Esophagus squamous epithelium (tissue), 5 donors: ENCODE measurements around the gene RBP3. TPM values are rescaled to one million over a fixed set of nuclear protein-coding genes. Genes with fewer than 3 reads are reported as not detected.

Source experiments
- DNase-seq: peaks from one replicate; lab custom pipeline; 2025; lab: John Stamatoyannopoulos, UW
- H3K27ac ChIP-seq, 4 donors: fragments of 200-600 bp; sonication (generic); one replicate each; pipeline ENCODE4 v1.5.1; 2016 to 2019; ENCODE audit warnings: mild to moderate bottlenecking in 1 of 4
- H3K27me3 ChIP-seq, 4 donors: fragments of 200-600 bp; sonication (generic); 1 replicate in 3 of 4; 2 replicates in 1 of 4; pipeline versions ENCODE4 v1.5.1 to v1.6.0; 2017 to 2021; ENCODE audit warnings: antibody characterized with exemption in 1 of 4
- H3K36me3 ChIP-seq, 3 donors: fragments of 200-600 bp; sonication (generic); one replicate each; pipeline ENCODE4 v1.5.1; 2016 to 2019
- H3K4me1 ChIP-seq, 3 donors: fragments of 200-600 bp; sonication (generic); one replicate each; pipeline ENCODE4 v1.5.1; 2017 to 2019
- H3K4me3 ChIP-seq, 4 donors: fragments of 200-600 bp; sonication (generic); 1 replicate in 3 of 4; 2 replicates in 1 of 4; pipeline ENCODE4 v1.5.1; 2016 to 2019; ENCODE audit warnings: mild to moderate bottlenecking in 2 of 4, moderate library complexity in 1 of 4
- H3K9me3 ChIP-seq, 3 donors: fragments of 200-600 bp; sonication (generic); one replicate each; pipeline ENCODE4 v1.5.1; 2016 to 2019
- POLR2A ChIP-seq, 4 donors: fragments of 450-650 bp; IDR thresholded peaks; one replicate each; pipeline ENCODE4 v1.6.1; 2017; ENCODE audit warnings: antibody characterized with exemption in 4 of 4, mild to moderate bottlenecking in 4 of 4, moderate library complexity in 3 of 4
- WGBS, 2 donors: methylation state at CpG; one replicate each; pipeline ENCODE4 v1.1.5; 2018; 5-methylcytosine and 5-hydroxymethylcytosine counted together
- intact Hi-C: fragments of 100-400 bp; cut with DNase I; formaldehyde crosslinking; loops from one replicate; pipeline ENCODE4 v1.15.0; 2022
- total RNA-seq, 4 donors: library from RNA; depleted of rRNA; stranded (reverse); fragments of >200 nt; gene quantifications; one replicate each; pipeline ENCODE4 v1.1.0, GENCODE V29; 2016
- TF ChIP-seq, protein P1 (sequence below), 6 experiments: fragments of 450-650 bp in 4 of 6; fragments of 200-600 bp in 2 of 6; sonication (generic) in 2 of 6; IDR thresholded peaks; one replicate each; pipeline ENCODE4 v1.5.1; 2016 to 2019; ENCODE audit warnings: antibody characterized with exemption in 6 of 6, mild to moderate bottlenecking in 4 of 6, moderate library complexity in 4 of 6
- donor health status: DM: yes; HTN: yes; CAD: no.

RBP3 gene
- total RNA-seq, 4 donors from 2014 or later, result not detected

GRCh38 chr10:47349941-47350371, 1.8 kb downstream of the RBP3 start:
- Histone ChIP-seq H3K9me3 (no peaks in the 10 kb centered on the region), H3K27me3 (no peaks in the 10 kb centered on the region), H3K36me3 (no peaks in the 10 kb centered on the region), H3K4me1 (no peaks in the 10 kb centered on the region), H3K4me3 (no peak overlapping the region), H3K27ac (no peak overlapping the region)
- WGBS, 2 donors, result 80 to 93% methylated on average over 1 to 24 of the region's 31 CpGs
- TF ChIP-seq POLR2A (IDR thresholded peaks at IDR 0.05), result no peak
- intact Hi-C loops, result no loop called here
- DNase-seq, result no peak

DNA sequence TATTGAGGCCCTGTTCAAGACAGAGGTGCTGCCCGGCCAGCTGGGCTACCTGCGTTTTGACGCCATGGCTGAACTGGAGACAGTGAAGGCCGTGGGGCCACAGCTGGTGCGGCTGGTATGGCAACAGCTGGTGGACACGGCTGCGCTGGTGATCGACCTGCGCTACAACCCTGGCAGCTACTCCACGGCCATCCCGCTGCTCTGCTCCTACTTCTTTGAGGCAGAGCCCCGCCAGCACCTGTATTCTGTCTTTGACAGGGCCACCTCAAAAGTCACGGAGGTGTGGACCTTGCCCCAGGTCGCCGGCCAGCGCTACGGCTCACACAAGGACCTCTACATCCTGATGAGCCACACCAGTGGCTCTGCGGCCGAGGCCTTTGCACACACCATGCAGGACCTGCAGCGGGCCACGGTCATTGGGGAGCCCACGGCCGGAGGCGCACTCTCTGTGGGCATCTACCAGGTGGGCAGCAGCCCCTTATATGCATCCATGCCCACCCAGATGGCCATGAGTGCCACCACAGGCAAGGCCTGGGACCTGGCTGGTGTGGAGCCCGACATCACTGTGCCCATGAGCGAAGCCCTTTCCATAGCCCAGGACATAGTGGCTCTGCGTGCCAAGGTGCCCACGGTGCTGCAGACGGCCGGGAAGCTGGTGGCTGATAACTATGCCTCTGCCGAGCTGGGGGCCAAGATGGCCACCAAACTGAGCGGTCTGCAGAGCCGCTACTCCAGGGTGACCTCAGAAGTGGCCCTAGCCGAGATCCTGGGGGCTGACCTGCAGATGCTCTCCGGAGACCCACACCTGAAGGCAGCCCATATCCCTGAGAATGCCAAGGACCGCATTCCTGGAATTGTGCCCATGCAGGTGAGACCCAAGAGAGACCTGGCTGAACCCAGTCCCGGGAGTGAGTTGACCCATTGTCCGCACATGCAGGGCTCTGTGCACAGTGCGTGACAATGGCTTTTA, 2.8 kb downstream of the RBP3 start:
- intact Hi-C loops, result no loop called here
- DNase-seq, result no peak
- TF ChIP-seq POLR2A (IDR thresholded peaks at IDR 0.05), result no peak
- TF ChIP-seq, protein P1, sequence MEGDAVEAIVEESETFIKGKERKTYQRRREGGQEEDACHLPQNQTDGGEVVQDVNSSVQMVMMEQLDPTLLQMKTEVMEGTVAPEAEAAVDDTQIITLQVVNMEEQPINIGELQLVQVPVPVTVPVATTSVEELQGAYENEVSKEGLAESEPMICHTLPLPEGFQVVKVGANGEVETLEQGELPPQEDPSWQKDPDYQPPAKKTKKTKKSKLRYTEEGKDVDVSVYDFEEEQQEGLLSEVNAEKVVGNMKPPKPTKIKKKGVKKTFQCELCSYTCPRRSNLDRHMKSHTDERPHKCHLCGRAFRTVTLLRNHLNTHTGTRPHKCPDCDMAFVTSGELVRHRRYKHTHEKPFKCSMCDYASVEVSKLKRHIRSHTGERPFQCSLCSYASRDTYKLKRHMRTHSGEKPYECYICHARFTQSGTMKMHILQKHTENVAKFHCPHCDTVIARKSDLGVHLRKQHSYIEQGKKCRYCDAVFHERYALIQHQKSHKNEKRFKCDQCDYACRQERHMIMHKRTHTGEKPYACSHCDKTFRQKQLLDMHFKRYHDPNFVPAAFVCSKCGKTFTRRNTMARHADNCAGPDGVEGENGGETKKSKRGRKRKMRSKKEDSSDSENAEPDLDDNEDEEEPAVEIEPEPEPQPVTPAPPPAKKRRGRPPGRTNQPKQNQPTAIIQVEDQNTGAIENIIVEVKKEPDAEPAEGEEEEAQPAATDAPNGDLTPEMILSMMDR (IDR thresholded peaks at IDR 0.05), result no peak
- no peaks in the 10 kb centered on the region for H3K4me1 ChIP-seq
- H3K27ac ChIP-seq, result no peak overlapping the region
- WGBS, 2 donors, result 90 to 92% methylated on average over 6 to 8 of the region's 39 CpGs
- H3K36me3 ChIP-seq, result no peaks in the 10 kb centered on the region
- H3K9me3 ChIP-seq, result no peaks in the 10 kb centered on the region
- H3K4me3 ChIP-seq, result no peak overlapping the region
- no peaks in the 10 kb centered on the region for H3K27me3 ChIP-seq

GRCh38 chr10:47351899-47352815, 4.0 kb downstream of the RBP3 start:
- no peaks in the 10 kb centered on the region for H3K9me3 ChIP-seq
- intact Hi-C loops, result no loop called here
- no peaks in the 10 kb centered on the region for H3K27me3 ChIP-seq
- TF ChIP-seq POLR2A (IDR thresholded peaks at IDR 0.05), result no peak
- TF ChIP-seq, protein P1 (IDR thresholded peaks at IDR 0.05), result no peak
- 84 to 86% methylated on average over 6 to 8 of the region's 14 CpGs for WGBS, 2 donors
- H3K4me1 ChIP-seq, result no peaks in the 10 kb centered on the region
- no peak overlapping the region for H3K27ac ChIP-seq
- H3K36me3 ChIP-seq, result no peaks in the 10 kb centered on the region
- DNase-seq, result no peak
- no peak overlapping the region for H3K4me3 ChIP-seq

GRCh38 chr10:47353351-47353750, 5.2 kb downstream of the RBP3 start:
- H3K4me1 ChIP-seq, result no peaks in the 10 kb centered on the region
- H3K36me3 ChIP-seq, result no peaks in the 10 kb centered on the region
- intact Hi-C loops, result no loop called here
- H3K27me3 ChIP-seq, result no peaks in the 10 kb centered on the region
- H3K27ac ChIP-seq, result no peak overlapping the region
- no peak for TF ChIP-seq POLR2A (IDR thresholded peaks at IDR 0.05)
- TF ChIP-seq, protein P1 (IDR thresholded peaks at IDR 0.05), result no peak
- 89% methylated on average over 3 of the region's 6 CpGs; no CpG with 5 or more reads in 1 of the 2 donors for WGBS, 2 donors
- H3K9me3 ChIP-seq, result no peaks in the 10 kb centered on the region
- no peak overlapping the region for H3K4me3 ChIP-seq
- DNase-seq, result no peak

DNA sequence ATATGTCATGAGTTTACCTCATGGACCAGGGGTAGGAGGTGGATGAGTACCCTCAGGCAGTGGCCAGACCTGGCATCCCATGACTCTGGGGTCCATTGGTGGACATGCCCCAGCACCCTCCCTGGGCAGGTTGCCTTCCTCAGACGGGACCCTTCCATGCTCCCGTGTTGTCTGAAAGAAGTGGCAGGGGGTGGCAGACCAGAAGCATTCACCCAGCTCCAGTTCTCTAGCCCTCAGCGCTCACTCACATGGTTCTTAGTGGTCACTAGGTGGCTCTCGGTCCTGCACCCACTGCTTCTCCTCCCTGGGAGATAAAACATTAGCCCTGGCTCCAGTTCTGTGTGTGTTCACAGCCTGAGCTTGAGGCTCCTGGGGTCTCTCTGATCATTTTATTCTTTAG, 6.0 kb downstream of the RBP3 start:
- no peaks in the 10 kb centered on the region for H3K9me3 ChIP-seq
- H3K36me3 ChIP-seq, result no peaks in the 10 kb centered on the region
- no peak overlapping the region for H3K27ac ChIP-seq
- H3K27me3 ChIP-seq, result no peaks in the 10 kb centered on the region
- intact Hi-C loops, result no loop called here
- no peaks in the 10 kb centered on the region for H3K4me1 ChIP-seq
- TF ChIP-seq, protein P1 (IDR thresholded peaks at IDR 0.05), result no peak
- no peak for TF ChIP-seq POLR2A (IDR thresholded peaks at IDR 0.05)
- no peak for DNase-seq
- WGBS, 2 donors, result 76 to 87% methylated on average over 3 to 4 of the region's 4 CpGs
- H3K4me3 ChIP-seq, result no peak overlapping the region
